Prostate gland (tissue), 2 donors: ENCODE results near the gene HOXA3. TPM values are rescaled to one million over a fixed set of nuclear protein-coding genes. Genes with fewer than 3 reads are reported as not detected.

Source experiments
- DNase-seq: peaks from one replicate; pipeline ENCODE4 v3.0.0-alpha.2; 2019; ENCODE audit warnings: low spot score
- H3K27ac ChIP-seq, 2 donors: fragments of 200-600 bp; sonication (generic); 2 replicates each; pipeline ENCODE4 v1.5.1; 2017 to 2019
- H3K27me3 ChIP-seq: fragments of 200-600 bp; sonication (generic); replicated peaks from 2 replicates; pipeline ENCODE4 v1.5.1; 2019; ENCODE audit not compliant: insufficient read depth
- H3K36me3 ChIP-seq, 2 donors: fragments of 200-600 bp; sonication (generic); 1 replicate in 1 of 2; 2 replicates in 1 of 2; pipeline versions ENCODE4 v1.5.1 to v1.8.1; 2017 to 2019
- H3K4me1 ChIP-seq: fragments of 200-600 bp; sonication (generic); replicated peaks from 2 replicates; pipeline ENCODE4 v1.5.1; 2019
- H3K4me3 ChIP-seq, 2 donors: fragments of 200-600 bp; sonication (generic); 2 replicates each; pipeline ENCODE4 v1.5.1; 2017 to 2019
- H3K9me3 ChIP-seq: fragments of 200-600 bp; sonication (generic); 2 replicates; pipeline ENCODE4 v1.5.1; 2017
- POLR2A ChIP-seq: fragments of 450-650 bp; IDR thresholded peaks from one replicate; pipeline ENCODE4 v1.6.1; 2016; ENCODE audit warnings: antibody characterized with exemption, mild to moderate bottlenecking
- POLR2AphosphoS5 ChIP-seq: sonication (generic); formaldehyde crosslinking; IDR thresholded peaks from one replicate; pipeline ENCODE4 v1.6.1; 2017; ENCODE audit warnings: antibody characterized with exemption
- WGBS: methylation state at CpG from one replicate; pipeline ENCODE4 v1.1.5; 2018; 5-methylcytosine and 5-hydroxymethylcytosine counted together
- intact Hi-C: fragments of 100-400 bp; cut with DNase I; formaldehyde crosslinking; loops from one replicate; pipeline ENCODE4 v1.14.2; 2022
- total RNA-seq, 2 donors: library from RNA; depleted of rRNA; stranded (reverse); fragments of >200 nt; gene quantifications; one replicate each; pipeline ENCODE4 v1.1.0, GENCODE V29; 2016
- TF ChIP-seq, protein P1 (sequence below), 4 experiments: fragments of 200-600 bp in 2 of 4; fragments of 450-650 bp in 2 of 4; sonication (generic) in 2 of 4; IDR thresholded peaks; 1 replicate in 3 of 4; 2 replicates in 1 of 4; pipeline ENCODE4 v1.5.1; 2016 to 2019; ENCODE audit warnings: antibody characterized with exemption in 4 of 4, mild to moderate bottlenecking in 2 of 4, moderate library complexity in 2 of 4

HOXA3 gene
- total RNA-seq, 2 donors from 2014 or later: 2.8 to 3.1 TPM

DNA sequence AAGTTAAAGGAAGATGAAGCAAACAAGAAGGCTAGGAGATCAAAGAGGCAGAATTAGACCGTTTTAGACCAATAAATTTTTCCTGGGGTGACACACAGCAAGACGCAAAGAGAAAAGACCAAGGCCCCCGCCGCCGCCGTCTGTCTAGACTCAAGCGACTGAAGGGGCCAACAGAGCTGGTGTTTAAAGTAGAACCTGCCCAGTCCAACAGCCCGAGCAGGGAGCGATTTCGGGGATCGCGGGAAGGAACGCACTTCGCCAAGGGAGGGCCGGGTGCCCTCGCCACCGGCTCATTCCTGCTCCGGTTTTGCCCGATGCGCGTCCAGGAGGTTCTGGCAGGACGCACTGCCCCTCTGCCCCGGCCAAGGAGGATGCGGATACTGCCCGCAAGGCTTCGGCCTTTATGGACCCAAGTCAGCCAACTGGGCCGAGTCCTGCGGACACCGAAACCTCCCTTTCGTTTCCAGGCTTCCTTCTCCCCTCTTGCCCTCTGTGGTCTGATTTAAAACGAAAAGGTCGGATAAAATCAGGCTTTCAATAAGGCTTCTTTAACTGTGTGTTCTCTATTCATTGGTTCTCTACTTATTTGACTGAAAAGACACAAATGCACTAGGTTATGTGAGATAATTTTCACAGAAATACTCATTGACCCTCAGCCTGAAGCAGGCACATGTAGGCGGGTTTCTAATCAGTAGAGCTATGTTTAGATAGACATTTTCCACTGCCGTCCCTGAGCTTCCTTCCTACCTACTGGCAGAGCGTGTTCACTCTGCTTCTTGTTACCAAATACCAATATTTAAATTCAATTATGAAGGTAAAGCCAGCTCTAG lies 6.3 kb upstream of the HOXA3 start:
- WGBS: 94% methylated on average over 34 of the region's 35 CpGs
- H3K4me3 ChIP-seq: no peak overlapping the region
- no peak for DNase-seq
- H3K4me1 ChIP-seq: peaks cover 4% of the 10 kb centered on the region
- H3K27me3 ChIP-seq: no peaks in the 10 kb centered on the region
- TF ChIP-seq POLR2A: no peak
- intact Hi-C loops: loop anchor here (10.0 kb wide), 2 partner anchors 1064 to 1294 kb away; no protein-coding TSS in a partner anchor
- H3K9me3 ChIP-seq: no peaks in the 10 kb centered on the region
- no peaks in the 10 kb centered on the region for H3K36me3 ChIP-seq
- peak overlapping the region in 1 of 2 donors; percentile 96 for H3K27ac ChIP-seq

DNA sequence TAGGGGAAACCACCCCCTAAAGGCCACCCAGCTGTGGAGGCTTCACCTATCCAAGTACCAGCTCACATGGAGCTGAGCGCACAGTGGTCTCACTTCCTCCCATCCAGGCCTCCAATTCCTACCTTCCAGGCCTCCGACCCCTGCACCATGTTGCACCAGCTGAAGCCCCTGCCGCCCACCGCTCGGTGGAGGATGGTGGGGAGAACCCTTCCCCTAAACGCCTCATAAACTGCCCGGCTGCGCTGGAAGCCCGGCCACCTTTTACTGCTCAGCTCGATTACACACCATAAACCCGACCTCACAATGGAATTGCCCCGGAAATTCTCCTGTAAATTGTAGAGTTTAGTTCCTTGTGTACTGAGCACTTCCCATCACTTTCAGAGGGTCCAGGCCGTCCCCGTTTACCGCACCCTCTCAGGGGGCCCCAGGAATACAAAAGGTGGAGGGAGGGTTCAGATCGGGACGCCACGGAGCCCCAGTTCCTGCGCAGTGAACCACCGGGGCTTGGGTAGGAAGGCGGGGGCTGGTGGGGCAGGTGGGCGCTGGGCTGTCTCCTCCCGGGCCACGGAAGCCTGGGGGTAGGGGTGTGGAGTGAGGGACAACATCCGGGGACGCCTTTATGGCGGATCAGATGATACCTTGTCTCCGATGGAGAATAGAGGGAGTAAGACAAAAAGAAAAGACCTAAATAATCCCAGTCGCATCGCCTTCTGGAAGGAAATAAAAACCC lies 5.5 kb upstream of the HOXA3 start:
- 90% methylated on average over 30 of the region's 30 CpGs for WGBS
- H3K9me3 ChIP-seq: no peaks in the 10 kb centered on the region
- H3K27ac ChIP-seq: no peak overlapping the region
- H3K4me3 ChIP-seq: no peak overlapping the region
- no peaks in the 10 kb centered on the region for H3K36me3 ChIP-seq
- intact Hi-C loops: loop anchor here (10.0 kb wide), 2 partner anchors 1063 to 1293 kb away; no protein-coding TSS in a partner anchor
- TF ChIP-seq POLR2AphosphoS5 (no peak), POLR2A (no peak)
- TF ChIP-seq, protein P1, sequence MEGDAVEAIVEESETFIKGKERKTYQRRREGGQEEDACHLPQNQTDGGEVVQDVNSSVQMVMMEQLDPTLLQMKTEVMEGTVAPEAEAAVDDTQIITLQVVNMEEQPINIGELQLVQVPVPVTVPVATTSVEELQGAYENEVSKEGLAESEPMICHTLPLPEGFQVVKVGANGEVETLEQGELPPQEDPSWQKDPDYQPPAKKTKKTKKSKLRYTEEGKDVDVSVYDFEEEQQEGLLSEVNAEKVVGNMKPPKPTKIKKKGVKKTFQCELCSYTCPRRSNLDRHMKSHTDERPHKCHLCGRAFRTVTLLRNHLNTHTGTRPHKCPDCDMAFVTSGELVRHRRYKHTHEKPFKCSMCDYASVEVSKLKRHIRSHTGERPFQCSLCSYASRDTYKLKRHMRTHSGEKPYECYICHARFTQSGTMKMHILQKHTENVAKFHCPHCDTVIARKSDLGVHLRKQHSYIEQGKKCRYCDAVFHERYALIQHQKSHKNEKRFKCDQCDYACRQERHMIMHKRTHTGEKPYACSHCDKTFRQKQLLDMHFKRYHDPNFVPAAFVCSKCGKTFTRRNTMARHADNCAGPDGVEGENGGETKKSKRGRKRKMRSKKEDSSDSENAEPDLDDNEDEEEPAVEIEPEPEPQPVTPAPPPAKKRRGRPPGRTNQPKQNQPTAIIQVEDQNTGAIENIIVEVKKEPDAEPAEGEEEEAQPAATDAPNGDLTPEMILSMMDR (IDR thresholded peaks at IDR 0.05): no peak
- DNase-seq: no peak
- H3K4me1 ChIP-seq: peaks cover 4% of the 10 kb centered on the region
- no peaks in the 10 kb centered on the region for H3K27me3 ChIP-seq

DNA sequence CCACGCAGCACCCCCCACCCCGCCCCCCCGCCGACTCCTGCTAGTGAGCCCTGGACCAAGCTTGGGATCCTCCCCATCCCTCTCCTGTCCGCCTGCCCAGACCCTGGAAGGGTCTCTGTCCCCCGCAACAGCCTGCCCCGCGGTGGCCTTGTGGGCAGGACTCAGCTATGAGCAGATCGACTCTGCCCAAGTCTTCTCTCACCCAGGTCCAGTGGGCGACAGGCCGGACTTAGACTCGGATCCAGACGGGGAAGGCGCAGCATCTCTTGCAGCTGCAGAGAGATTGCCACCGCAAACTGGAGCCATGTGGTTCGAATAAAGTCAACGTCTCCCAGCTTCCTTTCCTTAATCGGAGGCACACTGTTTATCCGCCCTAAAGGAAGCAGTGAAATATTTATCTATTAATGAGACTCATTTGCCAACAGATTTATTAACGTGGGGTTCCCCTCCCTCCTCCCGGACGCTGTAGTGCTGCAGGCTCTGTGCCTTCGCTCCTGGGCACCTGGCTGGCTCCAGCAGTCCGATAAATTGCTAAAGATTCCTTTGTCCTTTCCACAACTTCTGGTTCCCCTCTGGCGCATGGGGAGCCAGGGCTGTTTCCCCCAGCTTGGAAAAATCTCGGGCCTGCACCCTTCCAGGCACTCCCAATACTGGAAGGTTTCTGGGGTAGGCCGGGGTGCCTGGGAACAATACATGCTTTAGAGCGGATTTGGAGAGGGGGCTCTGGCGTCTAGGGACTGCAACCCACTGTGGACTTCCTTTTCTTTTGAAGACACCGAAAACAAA lies 4.7 kb upstream of the HOXA3 start:
- no peak for DNase-seq
- WGBS: 58% methylated on average over 30 of the region's 30 CpGs
- H3K4me3 ChIP-seq: peak overlapping the region; percentile 51 to 64
- intact Hi-C loops: loop anchor here (10.0 kb wide), 2 partner anchors 1062 to 1292 kb away; no protein-coding TSS in a partner anchor
- no peaks in the 10 kb centered on the region for H3K27me3 ChIP-seq
- TF ChIP-seq POLR2AphosphoS5: no peak
- TF ChIP-seq, protein P1 (IDR thresholded peaks at IDR 0.05): no peak
- no peak for TF ChIP-seq POLR2A
- H3K36me3 ChIP-seq: no peaks in the 10 kb centered on the region
- no peaks in the 10 kb centered on the region for H3K9me3 ChIP-seq
- peak overlapping the region; percentile 79 to 85 for H3K27ac ChIP-seq
- H3K4me1 ChIP-seq: peaks cover 4% of the 10 kb centered on the region

DNA sequence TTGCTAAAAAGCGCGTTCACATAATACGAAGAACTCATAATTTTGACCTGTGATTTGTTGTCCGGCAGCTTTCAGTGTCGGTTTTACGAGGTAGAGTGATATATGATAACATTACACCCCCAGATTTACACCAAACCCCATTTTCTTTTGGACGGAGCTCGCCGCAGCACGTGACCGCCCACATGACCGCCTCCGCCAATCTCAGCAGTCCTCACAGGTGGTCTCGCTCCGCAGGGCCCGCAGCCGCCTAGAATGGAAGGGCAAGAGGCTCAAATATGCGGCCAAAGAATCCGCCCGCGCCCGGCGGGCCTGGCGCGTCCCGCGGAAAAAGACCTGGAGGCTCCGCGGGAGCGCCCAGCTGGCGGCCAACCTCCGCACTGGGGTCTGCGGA lies 4.1 kb upstream of the HOXA3 start, which contains the start of gene HOXA7:
HOXA7 (minus strand) TSS at position 168 of the 391 bp plus-strand sequence; CDS start at position 38, 130 bp downstream.
- Histone ChIP-seq H3K36me3 (no peaks in the 10 kb centered on the region), H3K9me3 (no peaks in the 10 kb centered on the region), H3K4me3 (peak within 1 kb of the TSS; percentile 51 to 64), H3K27me3 (no peaks in the 10 kb centered on the region), H3K27ac (peak within 1 kb of the TSS; percentile 79 to 85), H3K4me1 (peaks cover 4% of the 10 kb centered on the region)
- TF ChIP-seq POLR2A: no peak
- peak; percentile 54 for TF ChIP-seq POLR2AphosphoS5
- TF ChIP-seq, protein P1 (IDR thresholded peaks at IDR 0.05): no peak
- DNase-seq: no peak
- WGBS: 5% methylated on average over 33 of the region's 33 CpGs
- intact Hi-C loops: loop anchor here (10.0 kb wide), 2 partner anchors 1062 to 1292 kb away; no protein-coding TSS in a partner anchor
